ENCODE data around the gene DOLK.

GRCh38 chr9:128901822-128902221 lies 45.6 kb downstream of the DOLK start:
- TF ChIP-seq POLR2AphosphoS5 (IDR thresholded peaks at IDR 0.05; ENCODE audit: low read depth, low read length) (no peak), PBX3 (IDR thresholded peaks at IDR 0.05) (no peak), CTCF (IDR thresholded peaks at IDR 0.05) (no peak)
